HG02571 (cell line): Measurements from ENCODE around the gene GRPEL2.
A peak's percentile ranks its signal among the peaks of the same experiment; 100 is the strongest.

Experiments used
- ATAC-seq: cut with Tn5 transposase; IDR thresholded peaks from one replicate; pipeline ENCODE4 v1.9.1; 2021; ENCODE audit warnings: mild to moderate bottlenecking, moderate library complexity; ENCODE audit not compliant: unreplicated experiment

GRPEL2 gene

GRCh38 chr5:149355688-149356087 is 10.4 kb downstream of the GRPEL2 start:
- no peak for ATAC-seq

GRCh38 chr5:149356391-149356790 is 11.1 kb downstream of the GRPEL2 start:
- no peak for ATAC-seq

GRCh38 chr5:149357370-149358293 is 12.3 kb downstream of the GRPEL2 start, which contains the start of gene PCYOX1L:
TSS of gene PCYOX1L (plus strand) at chr5:149358046. CDS start at chr5:149358069, 23 bp downstream.
- peak; percentile 99 for ATAC-seq

- peak; percentile 8 for ATAC-seq
Observed at GRCh38 chr5:149358294-149358651, 13.0 kb downstream of the GRPEL2 start.

- ATAC-seq = no peak
Observed at GRCh38 chr5:149358868-149359495, 13.7 kb downstream of the GRPEL2 start.

GRCh38 chr5:149360272-149360671 is 15.0 kb downstream of the GRPEL2 start:
- no peak for ATAC-seq

GRCh38 chr5:149362541-149362940 is 17.2 kb downstream of the GRPEL2 start:
- ATAC-seq = no peak

GRCh38 chr5:149363358-149363757 is 18.1 kb downstream of the GRPEL2 start:
- ATAC-seq = no peak

- ATAC-seq = no peak
Observed at GRCh38 chr5:149363936-149364335, 18.6 kb downstream of the GRPEL2 start.

GRCh38 chr5:149364719-149365118 is 19.4 kb downstream of the GRPEL2 start:
- no peak for ATAC-seq

GRCh38 chr5:149365418-149365817 is 20.1 kb downstream of the GRPEL2 start:
- ATAC-seq = no peak

- no peak for ATAC-seq
Observed at GRCh38 chr5:149366169-149366729, 20.9 kb downstream of the GRPEL2 start.

- ATAC-seq = no peak
Observed at GRCh38 chr5:149367249-149367971, 22.1 kb downstream of the GRPEL2 start.

GRCh38 chr5:149367972-149368645 is 22.8 kb downstream of the GRPEL2 start:
- no peak for ATAC-seq

- no peak for ATAC-seq
Observed at GRCh38 chr5:149370878-149371277, 25.6 kb downstream of the GRPEL2 start.

- ATAC-seq = peak; percentile 81
Observed at GRCh38 chr5:149371296-149371962, 26.1 kb downstream of the GRPEL2 start.

- ATAC-seq = no peak
Observed at GRCh38 chr5:149372076-149372795, 26.9 kb downstream of the GRPEL2 start.

- no peak for ATAC-seq
Observed at GRCh38 chr5:149372932-149373331, 27.6 kb downstream of the GRPEL2 start.

- ATAC-seq = no peak
Observed at GRCh38 chr5:149374303-149374702, 29.0 kb downstream of the GRPEL2 start.
